SK-N-SH (cell line): ENCODE data around the gene SRCIN1.

Source experiments
- CHD2 ChIP-seq: fragments of 150-350 bp; IDR thresholded peaks from 2 replicates; pipeline ENCODE4 v1.6.1; 2018; ENCODE audit warnings: low read length; ENCODE audit not compliant: partially characterized antibody
- POLR2AphosphoS5 ChIP-seq: IDR thresholded peaks from 2 replicates; pipeline ENCODE4 v1.6.1; 2012; ENCODE audit warnings: low read depth, low read length
- RCOR1 ChIP-seq: fragments of 150-350 bp; IDR thresholded peaks from 2 replicates; pipeline ENCODE4 v1.6.1; 2017; ENCODE audit warnings: antibody characterized with exemption, low read length

DNA sequence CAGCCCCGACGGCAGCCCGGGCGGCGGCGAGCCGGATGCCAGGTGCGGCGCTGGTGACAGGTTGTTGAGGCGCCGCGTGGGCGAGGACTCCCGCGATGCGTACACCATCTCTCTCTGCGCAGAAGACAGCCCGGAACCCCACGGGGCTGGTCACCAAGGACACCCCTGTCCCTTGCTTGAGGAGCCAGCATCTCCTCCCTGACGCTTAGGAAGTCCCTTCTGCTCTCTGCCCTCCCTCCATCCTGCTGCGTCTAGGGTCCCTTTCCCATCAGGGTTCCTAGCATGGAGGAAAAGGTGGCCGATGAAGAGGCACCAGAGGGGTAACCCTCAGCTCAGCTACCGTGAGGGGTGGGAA lies 43.6 kb downstream of the SRCIN1 start:
- no peak for TF ChIP-seq RCOR1
- TF ChIP-seq CHD2 = no peak
- TF ChIP-seq POLR2AphosphoS5 = no peak
